ENCODE data around the gene PHLDA3.

DNA sequence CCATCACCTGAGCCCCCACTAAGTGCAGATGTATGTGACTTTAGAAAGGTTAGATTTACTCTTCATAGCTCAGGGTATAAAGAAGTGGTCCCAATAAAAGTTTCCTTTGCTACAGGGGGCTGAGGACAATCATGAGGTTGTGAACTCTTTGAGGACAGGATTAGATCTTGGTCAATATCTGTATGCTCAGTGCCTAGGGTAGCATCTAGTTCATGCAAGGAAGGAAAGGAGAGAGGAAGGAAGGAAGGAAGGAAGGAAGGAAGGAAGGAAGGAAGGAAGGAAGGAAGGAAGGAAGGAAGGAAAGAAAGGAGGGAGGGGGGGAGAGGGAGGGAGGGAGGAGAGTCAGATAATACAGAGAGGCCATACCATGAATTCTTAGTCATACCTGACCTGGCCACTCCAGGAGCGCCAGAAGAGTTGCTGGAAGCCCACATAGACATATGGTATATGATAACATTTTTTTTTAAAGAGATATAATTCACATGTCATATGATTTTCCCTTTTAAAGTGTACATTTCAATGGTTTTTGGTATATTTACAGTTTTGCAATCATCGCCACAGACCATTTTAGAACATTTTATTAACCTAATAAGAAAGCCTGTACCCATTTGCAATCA, 47.6 kb upstream of the PHLDA3 start:
- TF ChIP-seq CTCF (IDR thresholded peaks at IDR 0.05; ENCODE audit: borderline replicate concordance, extremely low read depth, low read length, poor library complexity, severe bottlenecking) (no peak), EZH2 (IDR thresholded peaks at IDR 0.05; ENCODE audit: borderline replicate concordance, low read depth, low read length, severe bottlenecking) (no peak)

All from DND-41 (cell line).